GM12873 (cell line): ENCODE measurements around the gene MYH14.

Source experiments
- TF ChIP-seq, protein P1 (sequence below): IDR thresholded peaks from 2 replicates; pipeline ENCODE4 v1.5.1; 2012; ENCODE audit warnings: low read depth, mild to moderate bottlenecking, moderate library complexity, low read length, control low read depth; ENCODE audit not compliant: insufficient read depth; ENCODE audit errors: missing control alignments

MYH14 gene

DNA sequence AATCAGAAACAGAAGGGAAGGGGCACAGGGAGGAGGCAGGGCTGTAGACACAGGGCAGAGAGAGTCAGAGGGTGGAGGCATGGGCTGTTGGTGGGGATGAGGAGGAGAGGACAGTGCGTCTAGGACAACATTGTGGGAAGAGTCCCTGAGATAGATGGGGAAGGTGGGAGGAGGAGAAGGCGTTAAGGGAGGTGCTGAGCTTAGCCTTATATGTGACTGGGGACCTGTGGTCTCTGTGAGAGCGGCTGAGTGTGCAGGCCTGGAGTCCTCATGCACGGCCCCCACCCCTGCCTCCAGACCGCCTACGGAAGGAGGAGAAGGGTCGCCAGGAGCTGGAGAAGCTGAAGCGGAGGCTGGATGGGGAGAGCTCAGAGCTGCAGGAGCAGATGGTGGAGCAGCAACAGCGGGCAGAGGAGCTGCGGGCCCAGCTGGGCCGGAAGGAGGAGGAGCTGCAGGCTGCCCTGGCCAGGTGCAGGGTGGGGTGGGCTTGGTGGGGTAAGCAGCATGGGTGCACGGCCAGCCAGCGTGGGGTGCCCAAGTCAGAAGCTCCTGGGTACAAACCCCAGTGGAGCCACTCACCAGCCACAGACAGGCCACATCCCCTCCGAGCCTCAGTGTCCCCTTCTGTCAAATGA lies 69.0 kb downstream of the MYH14 start:
- TF ChIP-seq, protein P1, sequence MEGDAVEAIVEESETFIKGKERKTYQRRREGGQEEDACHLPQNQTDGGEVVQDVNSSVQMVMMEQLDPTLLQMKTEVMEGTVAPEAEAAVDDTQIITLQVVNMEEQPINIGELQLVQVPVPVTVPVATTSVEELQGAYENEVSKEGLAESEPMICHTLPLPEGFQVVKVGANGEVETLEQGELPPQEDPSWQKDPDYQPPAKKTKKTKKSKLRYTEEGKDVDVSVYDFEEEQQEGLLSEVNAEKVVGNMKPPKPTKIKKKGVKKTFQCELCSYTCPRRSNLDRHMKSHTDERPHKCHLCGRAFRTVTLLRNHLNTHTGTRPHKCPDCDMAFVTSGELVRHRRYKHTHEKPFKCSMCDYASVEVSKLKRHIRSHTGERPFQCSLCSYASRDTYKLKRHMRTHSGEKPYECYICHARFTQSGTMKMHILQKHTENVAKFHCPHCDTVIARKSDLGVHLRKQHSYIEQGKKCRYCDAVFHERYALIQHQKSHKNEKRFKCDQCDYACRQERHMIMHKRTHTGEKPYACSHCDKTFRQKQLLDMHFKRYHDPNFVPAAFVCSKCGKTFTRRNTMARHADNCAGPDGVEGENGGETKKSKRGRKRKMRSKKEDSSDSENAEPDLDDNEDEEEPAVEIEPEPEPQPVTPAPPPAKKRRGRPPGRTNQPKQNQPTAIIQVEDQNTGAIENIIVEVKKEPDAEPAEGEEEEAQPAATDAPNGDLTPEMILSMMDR = no peak

DNA sequence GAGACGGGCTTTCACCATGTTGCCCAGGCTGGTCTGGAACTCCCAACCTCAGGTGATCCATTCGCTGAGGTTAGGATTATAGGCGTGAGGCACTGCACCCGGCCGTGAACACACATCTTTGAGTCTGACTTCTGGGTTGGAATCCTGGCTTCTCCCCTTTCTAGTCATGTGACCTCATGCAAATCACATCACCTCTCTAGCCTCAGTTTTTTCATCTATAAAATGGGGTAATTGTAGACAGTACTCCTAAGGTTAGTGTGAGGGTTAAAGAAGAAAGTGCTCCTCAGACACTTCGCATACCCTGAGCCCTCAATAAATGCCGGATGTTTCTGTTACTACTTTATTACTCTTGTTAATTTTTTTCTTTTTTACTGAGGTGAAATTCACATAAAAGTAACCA lies 70.4 kb downstream of the MYH14 start:
- TF ChIP-seq, protein P1 = no peak

DNA sequence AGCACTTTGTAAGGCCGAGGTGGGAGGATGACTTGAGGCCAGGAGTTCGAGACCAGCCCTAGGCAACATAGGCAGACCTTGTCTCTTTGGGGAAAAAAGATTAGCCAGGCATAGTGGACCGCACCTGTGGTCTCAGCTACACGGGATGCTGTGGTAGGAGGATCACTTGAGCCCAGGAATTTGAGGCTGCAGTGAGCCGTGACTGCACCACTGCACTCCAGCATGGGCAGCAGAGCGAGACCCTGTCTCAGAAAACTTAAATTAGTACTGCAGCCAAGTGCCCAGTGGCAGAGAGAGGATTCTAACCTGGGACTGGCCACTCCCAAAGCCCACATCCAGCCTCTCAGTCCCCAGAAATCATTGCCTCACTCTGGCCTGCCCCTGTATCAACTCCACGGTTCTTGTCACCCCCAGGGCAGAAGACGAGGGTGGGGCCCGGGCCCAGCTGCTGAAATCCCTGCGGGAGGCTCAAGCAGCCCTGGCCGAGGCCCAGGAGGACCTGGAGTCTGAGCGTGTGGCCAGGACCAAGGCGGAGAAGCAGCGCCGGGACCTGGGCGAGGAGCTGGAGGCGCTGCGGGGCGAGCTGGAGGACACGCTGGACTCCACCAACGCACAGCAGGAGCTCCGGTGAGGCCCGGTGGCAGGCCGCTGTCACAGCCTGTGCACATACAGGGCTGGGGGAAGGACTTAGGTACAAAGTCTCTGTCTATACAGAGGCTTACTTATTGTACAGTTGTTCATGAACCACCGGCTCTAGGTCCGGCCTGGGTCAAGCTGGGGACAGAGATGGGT lies 72.4 kb downstream of the MYH14 start:
- TF ChIP-seq, protein P1 = no peak

DNA sequence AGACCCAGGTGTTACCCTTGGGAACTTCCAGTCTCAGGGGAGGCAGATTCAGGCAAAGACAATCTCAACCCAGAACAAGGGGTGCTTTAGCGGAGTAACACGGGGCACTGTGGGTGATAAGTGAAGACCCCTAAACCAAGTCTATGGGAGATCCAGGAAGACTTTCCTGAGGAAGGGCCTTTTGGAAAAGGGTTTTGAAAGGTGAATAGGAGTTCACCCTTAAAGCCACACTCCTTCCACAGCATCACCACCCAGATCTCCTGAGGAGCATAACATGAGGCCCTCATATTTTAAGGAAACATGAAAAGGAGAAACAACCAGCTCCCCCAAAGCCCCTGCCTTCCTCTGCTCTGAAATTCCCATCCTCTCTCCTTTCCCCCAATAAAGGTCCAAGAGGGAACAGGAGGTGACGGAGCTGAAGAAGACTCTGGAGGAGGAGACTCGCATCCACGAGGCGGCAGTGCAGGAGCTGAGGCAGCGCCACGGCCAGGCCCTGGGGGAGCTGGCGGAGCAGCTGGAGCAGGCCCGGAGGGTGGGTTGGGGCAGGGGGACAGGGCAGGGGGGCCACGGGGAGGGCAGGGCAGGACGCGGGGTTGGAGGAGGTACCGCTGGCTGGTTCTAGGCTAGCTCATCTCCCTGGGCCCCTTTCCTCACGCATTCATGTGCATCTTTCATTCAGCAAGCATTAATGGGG lies 73.1 kb downstream of the MYH14 start:
- TF ChIP-seq, protein P1 = no peak

DNA sequence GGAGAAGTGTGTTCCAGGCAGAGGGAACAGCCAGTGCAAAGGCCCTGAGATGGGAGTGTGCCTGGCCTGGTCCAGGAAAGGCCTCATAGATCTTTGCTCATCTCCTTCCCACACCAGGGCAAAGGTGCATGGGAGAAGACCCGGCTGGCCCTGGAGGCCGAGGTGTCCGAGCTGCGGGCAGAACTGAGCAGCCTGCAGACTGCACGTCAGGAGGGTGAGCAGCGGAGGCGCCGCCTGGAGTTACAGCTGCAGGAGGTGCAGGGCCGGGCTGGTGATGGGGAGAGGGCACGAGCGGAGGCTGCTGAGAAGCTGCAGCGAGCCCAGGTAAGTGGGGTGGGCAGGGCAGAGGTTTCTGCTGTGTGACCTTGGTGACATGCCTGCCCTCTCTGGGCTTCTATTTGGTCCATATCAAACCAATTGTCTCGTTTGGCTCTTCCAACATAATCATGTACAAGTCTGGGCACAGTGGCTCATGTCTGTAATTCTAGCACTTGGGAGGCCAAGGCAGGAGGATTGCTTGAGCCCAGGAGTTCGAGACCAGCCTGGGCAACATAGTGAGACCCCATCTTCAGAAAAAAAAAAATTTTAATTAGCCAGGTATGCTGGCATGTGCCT lies 74.7 kb downstream of the MYH14 start:
- TF ChIP-seq, protein P1 = no peak

DNA sequence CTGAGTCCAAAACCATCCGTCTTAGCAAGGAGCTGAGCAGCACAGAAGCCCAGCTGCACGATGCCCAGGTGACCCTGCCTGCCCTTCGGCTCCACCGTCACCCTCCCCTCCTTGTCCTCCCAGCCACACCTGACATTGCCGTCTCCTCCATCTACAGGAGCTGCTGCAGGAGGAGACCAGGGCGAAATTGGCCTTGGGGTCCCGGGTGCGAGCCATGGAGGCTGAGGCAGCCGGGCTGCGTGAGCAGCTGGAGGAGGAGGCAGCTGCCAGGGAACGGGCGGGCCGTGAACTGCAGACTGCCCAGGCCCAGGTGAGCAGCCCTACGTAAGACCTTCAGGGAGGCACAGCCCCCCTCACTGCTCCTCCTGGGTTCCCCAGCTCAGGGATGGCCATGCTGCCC lies 76.7 kb downstream of the MYH14 start:
- TF ChIP-seq, protein P1 = no peak

DNA sequence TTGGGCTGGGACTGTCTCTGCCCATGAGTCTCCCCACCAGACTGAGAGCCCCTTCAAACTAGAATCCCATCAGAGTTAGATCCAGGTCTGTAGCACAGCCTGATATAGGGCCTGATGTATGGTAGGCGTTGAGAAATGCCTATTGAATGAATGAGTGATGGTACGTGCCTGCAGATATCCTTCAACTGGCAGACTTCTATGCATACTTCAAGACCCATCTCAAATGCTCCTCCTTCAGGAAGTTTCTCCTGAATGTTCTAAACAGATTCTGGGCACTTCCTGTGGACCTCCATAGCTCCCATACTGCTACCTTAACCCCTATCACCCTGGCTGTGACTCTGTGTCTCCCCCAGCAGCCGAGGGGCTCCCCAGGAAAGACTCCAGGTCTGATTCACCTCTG lies 77.6 kb downstream of the MYH14 start:
- TF ChIP-seq, protein P1 = no peak
